Vein endothelial cell (primary cell): ENCODE data around the gene PFKFB3. TPM values are rescaled to one million over a fixed set of nuclear protein-coding genes. Genes with fewer than 3 reads are reported as not detected.

Experiments used
- small RNA-seq: library from RNA; depleted of rRNA; stranded (forward); fragments of <200 nt; gene quantifications from one replicate; pipeline ENCODE3, GENCODE V24; 2012
- total RNA-seq: library from RNA; depleted of rRNA; stranded (reverse); fragments of >200 nt; gene quantifications from 2 replicates; pipeline ENCODE4 v1.2.3, GENCODE V29; 2012

Gene PFKFB3
- 30.9 and 36.9 TPM in 2 replicates for total RNA-seq

GRCh38 chr10:6202684-6203330 is at the start of gene PFKFB3:
Gene PFKFB3, plus strand, starts transcription at chr10:6202932. Its CDS starts 329 bp downstream, at chr10:6203261.

Small RNA genes lying within 50 kb of the gene (small RNA-seq; reads per million reads assigned to genes)
- not detected for gene RF00019

Other genes with a start within 250 kb of the PFKFB3 start
- gene IL15RA, start 225.4 kb upstream of the PFKFB3 start, total RNA-seq = 17.2 and 17.3 TPM in 2 replicates
- not detected in 2 replicates for gene IL2RA, start 140.6 kb upstream of the PFKFB3 start, total RNA-seq
- 50.0 and 58.8 TPM in 2 replicates for gene RBM17, start 113.9 kb upstream of the PFKFB3 start, total RNA-seq